ENCODE results near the gene RPRD1B.

RPRD1B gene

GRCh38 chr20:38136421-38137245 lies 103.1 kb downstream of the RPRD1B start:
- DNase-seq (ENCODE audit: low spot score) = no peak

- DNase-seq (ENCODE audit: low spot score) = no peak
Observed at GRCh38 chr20:38137441-38138037, 104.0 kb downstream of the RPRD1B start.

DNA sequence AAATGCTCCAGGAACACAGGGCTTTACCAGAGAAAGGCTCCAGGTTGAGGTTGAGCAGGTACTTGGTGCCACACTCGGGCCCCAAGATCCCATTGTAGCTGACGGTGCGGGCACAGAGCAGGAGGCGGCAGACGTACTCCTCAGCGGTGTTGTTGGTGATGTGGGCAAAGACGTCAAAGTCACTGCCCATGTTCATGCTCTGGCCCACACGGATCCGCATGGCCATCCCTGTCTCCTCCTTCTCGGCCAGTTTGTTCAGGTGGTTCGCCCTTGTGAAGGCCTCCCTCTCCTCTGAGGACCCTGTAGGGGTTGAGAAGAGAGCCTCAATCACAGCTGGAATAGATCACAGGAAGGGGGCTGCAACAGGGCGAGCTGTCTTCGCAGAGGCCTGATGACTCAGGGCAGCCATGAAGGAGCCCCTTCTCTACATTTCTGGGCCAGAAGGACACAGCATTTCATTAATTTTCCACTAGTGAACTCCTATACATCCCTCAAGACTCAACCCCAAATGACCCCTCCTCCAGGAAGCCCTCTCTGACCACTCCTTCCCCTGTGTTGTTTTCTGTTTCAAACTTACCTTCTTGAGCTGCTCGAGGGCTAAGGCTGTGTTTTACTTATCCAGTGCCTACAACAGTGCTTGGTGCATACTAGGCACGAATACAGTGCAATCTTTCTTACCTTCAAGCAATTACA lies 104.7 kb downstream of the RPRD1B start:
- no peak for DNase-seq (ENCODE audit: low spot score)

GRCh38 chr20:38139156-38139912 lies 105.8 kb downstream of the RPRD1B start:
- no peak for DNase-seq (ENCODE audit: low spot score)

GRCh38 chr20:38139977-38140753 lies 106.6 kb downstream of the RPRD1B start:
- no peak for DNase-seq (ENCODE audit: low spot score)

DNA sequence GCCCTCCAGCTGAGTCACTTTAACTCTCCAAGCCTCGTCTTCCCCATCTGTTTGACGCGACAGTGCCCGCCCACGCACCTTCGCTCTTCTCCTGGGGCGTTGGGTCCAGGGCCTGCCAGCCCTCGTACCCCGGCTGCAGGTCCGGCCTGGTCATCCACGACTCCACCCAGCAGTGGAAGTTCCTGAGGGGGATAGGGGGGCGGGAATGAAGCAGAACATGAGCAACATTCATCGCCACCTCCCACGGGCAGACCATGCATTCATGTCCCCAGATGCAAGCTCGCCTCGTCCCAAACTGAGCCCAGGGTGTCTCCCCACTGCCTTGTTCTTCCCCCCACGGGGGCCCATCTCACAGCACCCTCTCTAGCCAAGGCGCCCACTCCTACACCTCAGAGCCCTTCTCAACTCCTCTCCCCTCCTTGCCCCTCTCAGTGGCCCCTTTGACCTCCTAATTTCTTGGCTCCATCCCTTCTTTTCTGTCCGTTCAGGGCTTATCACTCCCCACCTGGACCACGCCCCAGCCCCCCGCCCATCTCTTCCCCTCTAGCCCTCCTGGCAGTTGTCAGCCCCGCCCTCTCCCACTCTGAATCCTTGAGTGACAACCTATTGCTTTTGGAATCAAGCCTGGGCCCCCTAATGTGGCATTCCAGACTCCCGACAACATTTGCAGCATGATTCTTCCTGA lies 107.8 kb downstream of the RPRD1B start:
- DNase-seq (ENCODE audit: low spot score) = no peak

Measured in AG08395 (cell line).